Gastroesophageal sphincter (tissue), 4 donors: ENCODE data around the gene KCNC4. TPM values are rescaled to one million over a fixed set of nuclear protein-coding genes. Genes with fewer than 3 reads are reported as not detected.

ENCODE experiments used
- ATAC-seq: fragments of 150-250 bp; one replicate; pipeline ENCODE4 v1.9.1; 2016; ENCODE audit warnings: mild to moderate bottlenecking, moderate library complexity
- H3K27ac ChIP-seq, 4 donors: fragments of 200-600 bp; sonication (generic) in 3 of 4; 1 replicate in 3 of 4; 2 replicates in 1 of 4; pipeline ENCODE4 v1.5.1; 2016 to 2019
- H3K27me3 ChIP-seq: fragments of 200-600 bp; sonication (generic); one replicate; pipeline ENCODE4 v1.5.1; 2019
- H3K36me3 ChIP-seq, 2 donors: fragments of 200-600 bp; sonication (generic); one replicate each; pipeline ENCODE4 v1.5.1; 2019; ENCODE audit warnings: control low read depth in 1 of 2
- H3K4me1 ChIP-seq, 3 donors: fragments of 200-600 bp; sonication (generic); 1 replicate in 2 of 3; 2 replicates in 1 of 3; pipeline ENCODE4 v1.5.1; 2016 to 2019; ENCODE audit warnings: control low read depth in 2 of 3
- H3K4me3 ChIP-seq, 2 donors: fragments of 200-600 bp; sonication (generic); one replicate each; pipeline ENCODE4 v1.5.1; 2019; ENCODE audit warnings: mild to moderate bottlenecking in 1 of 2, moderate library complexity in 1 of 2
- H3K9me3 ChIP-seq, 3 donors: fragments of 200-600 bp; sonication (generic); one replicate each; pipeline ENCODE4 v1.5.1; 2017 to 2019; ENCODE audit warnings: control low read depth in 2 of 3
- EP300 ChIP-seq: sonication (generic); formaldehyde crosslinking; IDR thresholded peaks from one replicate; pipeline ENCODE4 v1.6.1; 2017; ENCODE audit warnings: antibody characterized with exemption, mild to moderate bottlenecking
- POLR2A ChIP-seq, 2 donors: fragments of 450-650 bp; IDR thresholded peaks; one replicate each; pipeline ENCODE4 v1.6.1; 2017; ENCODE audit warnings: antibody characterized with exemption in 2 of 2, mild to moderate bottlenecking in 2 of 2, moderate library complexity in 1 of 2
- POLR2AphosphoS5 ChIP-seq: sonication (generic); formaldehyde crosslinking; IDR thresholded peaks from one replicate; pipeline ENCODE4 v1.6.1; 2017; ENCODE audit warnings: antibody characterized with exemption
- WGBS, 2 donors: methylation state at CpG; one replicate each; pipeline ENCODE4 v1.1.5; 2018; ENCODE audit warnings: low coverage in 1 of 2; 5-methylcytosine and 5-hydroxymethylcytosine counted together
- total RNA-seq, 4 donors: library from RNA; depleted of rRNA; stranded (reverse); fragments of >200 nt; gene quantifications; one replicate each; pipeline ENCODE4 v1.1.0, GENCODE V29; 2016
- TF ChIP-seq, protein P1 (sequence below), 4 experiments: fragments of 200-600 bp in 2 of 4; fragments of 450-650 bp in 2 of 4; sonication (generic) in 1 of 4; IDR thresholded peaks; one replicate each; pipeline ENCODE4 v1.5.1; 2017 to 2019; ENCODE audit warnings: antibody characterized with exemption in 4 of 4, mild to moderate bottlenecking in 2 of 4, moderate library complexity in 2 of 4

KCNC4 gene
- total RNA-seq, 4 donors from 2014 or later = 9.0 to 16.0 (median 13.4) TPM

DNA sequence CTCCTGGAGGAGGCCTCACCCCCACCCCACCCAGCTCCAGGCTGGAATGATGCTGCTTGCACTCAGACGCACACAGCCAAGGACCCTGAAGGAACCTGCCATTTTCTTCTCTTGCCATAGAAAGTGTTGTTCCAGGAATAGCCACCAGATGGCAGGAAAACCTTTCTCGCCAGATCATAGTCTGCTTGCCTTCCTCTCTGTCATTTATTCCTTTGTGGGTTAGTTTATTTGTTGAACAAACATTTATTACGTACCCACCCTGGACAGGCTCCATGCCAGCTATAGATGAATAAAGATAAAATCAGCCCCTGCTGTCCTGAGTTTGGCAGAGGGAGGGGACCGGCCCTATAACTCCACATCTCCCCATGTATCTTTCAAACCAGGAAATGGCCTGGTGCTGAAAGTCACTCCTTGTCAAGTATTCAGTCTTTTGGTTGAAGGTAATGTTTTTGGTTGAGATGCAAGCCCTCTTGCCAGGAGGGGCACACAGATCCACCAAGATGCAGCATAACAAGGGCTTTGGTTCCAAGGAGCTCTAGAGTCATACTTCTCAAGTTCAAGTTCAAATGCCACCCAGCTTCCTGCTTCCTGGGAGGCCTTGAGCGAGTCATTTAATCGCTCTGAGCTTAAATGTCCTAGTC lies 7.0 kb upstream of the KCNC4 start:
- Histone ChIP-seq H3K9me3 (no peaks in the 10 kb centered on the region), H3K27me3 (no peaks in the 10 kb centered on the region), H3K36me3 (no peaks in the 10 kb centered on the region), H3K4me3 (no peak overlapping the region), H3K27ac (no peak overlapping the region), H3K4me1 (peaks cover 0 to 4% (median 0%) of the 10 kb centered on the region in 3 donors)
- 17 to 31% methylated on average over 3 to 5 of the region's 6 CpGs for WGBS, 2 donors
- TF ChIP-seq, protein P1, sequence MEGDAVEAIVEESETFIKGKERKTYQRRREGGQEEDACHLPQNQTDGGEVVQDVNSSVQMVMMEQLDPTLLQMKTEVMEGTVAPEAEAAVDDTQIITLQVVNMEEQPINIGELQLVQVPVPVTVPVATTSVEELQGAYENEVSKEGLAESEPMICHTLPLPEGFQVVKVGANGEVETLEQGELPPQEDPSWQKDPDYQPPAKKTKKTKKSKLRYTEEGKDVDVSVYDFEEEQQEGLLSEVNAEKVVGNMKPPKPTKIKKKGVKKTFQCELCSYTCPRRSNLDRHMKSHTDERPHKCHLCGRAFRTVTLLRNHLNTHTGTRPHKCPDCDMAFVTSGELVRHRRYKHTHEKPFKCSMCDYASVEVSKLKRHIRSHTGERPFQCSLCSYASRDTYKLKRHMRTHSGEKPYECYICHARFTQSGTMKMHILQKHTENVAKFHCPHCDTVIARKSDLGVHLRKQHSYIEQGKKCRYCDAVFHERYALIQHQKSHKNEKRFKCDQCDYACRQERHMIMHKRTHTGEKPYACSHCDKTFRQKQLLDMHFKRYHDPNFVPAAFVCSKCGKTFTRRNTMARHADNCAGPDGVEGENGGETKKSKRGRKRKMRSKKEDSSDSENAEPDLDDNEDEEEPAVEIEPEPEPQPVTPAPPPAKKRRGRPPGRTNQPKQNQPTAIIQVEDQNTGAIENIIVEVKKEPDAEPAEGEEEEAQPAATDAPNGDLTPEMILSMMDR (IDR thresholded peaks at IDR 0.05) = peak; percentile 85 to 90 (median 88)
- TF ChIP-seq POLR2AphosphoS5 (no peak), EP300 (no peak), POLR2A (IDR thresholded peaks at IDR 0.05) (no peak)
- peak; percentile 61 for ATAC-seq

DNA sequence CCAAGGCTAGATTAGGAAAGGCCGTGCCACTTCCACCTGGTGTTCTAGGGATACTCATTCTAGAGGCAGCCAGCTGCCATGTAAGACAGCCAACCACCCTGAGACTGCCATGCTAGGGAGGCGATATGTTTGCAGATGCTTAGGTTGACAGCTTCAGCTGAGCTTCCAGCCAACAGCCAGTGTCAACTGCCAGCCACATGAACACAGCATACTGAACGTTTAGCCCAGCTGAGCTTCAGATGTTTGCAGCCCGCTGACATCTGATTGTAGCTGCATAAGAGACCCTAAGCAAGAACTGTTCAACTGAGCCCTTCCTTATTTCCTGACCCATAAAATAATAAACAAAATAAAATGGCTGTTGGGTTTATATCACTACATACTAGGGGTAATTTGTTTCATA lies 5.0 kb upstream of the KCNC4 start:
- Histone ChIP-seq H3K4me1 (peaks cover 0 to 15% (median 3%) of the 10 kb centered on the region in 3 donors), H3K27ac (no peak overlapping the region), H3K27me3 (no peaks in the 10 kb centered on the region), H3K9me3 (no peaks in the 10 kb centered on the region), H3K36me3 (no peaks in the 10 kb centered on the region), H3K4me3 (no peak overlapping the region)
- no peak for ATAC-seq
- 75 to 100% methylated on average over 2 of the region's 4 CpGs for WGBS, 2 donors
- TF ChIP-seq, protein P1 (IDR thresholded peaks at IDR 0.05) = no peak
- no peak for TF ChIP-seq POLR2AphosphoS5

DNA sequence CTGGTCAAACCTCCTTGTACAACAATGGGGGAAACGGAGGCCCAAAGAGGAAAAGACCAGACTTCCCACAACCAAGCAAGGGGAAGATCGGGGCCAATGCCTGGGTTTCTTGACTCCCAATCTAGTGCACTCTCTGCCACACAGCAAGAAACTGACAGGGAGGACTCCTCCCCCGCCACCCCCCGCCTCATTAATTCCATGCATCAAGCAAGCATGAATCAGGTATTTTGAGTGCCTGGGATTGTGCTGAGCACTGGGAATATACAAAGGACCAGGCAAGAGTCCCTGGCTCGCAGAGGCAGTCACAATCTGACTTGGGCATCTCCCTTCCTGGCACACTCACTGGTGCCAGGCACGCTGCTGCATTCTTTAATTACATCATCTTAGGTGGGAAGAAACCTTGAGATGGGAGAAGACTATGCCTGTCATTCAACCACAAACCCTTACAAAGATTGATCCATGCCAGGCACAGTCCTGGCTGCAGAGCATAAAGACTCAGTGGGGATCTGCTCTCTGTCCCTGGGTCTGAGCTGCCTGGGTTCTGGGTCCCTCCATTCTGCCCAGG lies 4.4 kb upstream of the KCNC4 start:
- 73 to 100% methylated on average over 2 to 5 of the region's 6 CpGs for WGBS, 2 donors
- Histone ChIP-seq H3K27me3 (no peaks in the 10 kb centered on the region), H3K36me3 (no peaks in the 10 kb centered on the region), H3K27ac (no peak overlapping the region), H3K4me1 (peaks cover 0 to 20% (median 3%) of the 10 kb centered on the region in 3 donors), H3K9me3 (no peaks in the 10 kb centered on the region), H3K4me3 (no peak overlapping the region)
- ATAC-seq = no peak
- TF ChIP-seq POLR2A (IDR thresholded peaks at IDR 0.05) = no peak
- no peak for TF ChIP-seq POLR2AphosphoS5
- TF ChIP-seq, protein P1 (IDR thresholded peaks at IDR 0.05) = no peak
- TF ChIP-seq EP300 = no peak

DNA sequence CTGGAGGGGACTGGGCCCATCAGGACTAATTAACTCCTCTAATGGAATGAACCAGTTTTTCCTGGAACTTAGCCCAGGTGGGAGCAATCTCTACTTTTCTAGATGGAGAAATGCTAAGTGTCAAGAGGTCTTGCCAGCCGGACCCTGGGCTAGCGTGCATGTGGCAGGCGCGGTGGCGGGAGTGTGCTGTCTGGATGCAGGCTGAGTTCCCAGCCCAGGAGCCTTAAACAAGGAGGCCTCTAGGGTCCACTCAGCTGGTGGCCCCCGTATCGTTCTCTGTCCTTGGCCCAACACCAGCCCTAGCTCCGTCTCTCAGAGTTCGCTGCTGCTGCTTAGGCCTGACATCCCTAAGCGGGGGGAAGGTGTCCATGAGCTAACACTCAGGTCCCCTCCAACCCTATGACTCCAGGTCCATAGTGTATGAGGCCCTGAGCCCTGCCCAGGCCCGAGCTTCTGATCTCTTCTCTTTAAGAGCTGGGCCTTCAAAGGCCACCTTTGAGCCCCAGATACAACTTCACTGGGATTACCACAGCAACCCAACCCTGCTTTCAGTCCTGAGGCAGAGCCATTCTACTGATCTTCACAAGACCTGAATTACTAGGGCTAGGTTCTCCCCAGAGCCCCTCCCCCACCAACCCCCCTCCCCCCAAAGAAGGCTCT lies 3.7 kb upstream of the KCNC4 start:
- no peak for ATAC-seq
- Histone ChIP-seq H3K9me3 (no peaks in the 10 kb centered on the region), H3K4me1 (peaks cover 0 to 27% (median 3%) of the 10 kb centered on the region in 3 donors), H3K27ac (no peak overlapping the region), H3K27me3 (no peaks in the 10 kb centered on the region), H3K4me3 (no peak overlapping the region), H3K36me3 (no peaks in the 10 kb centered on the region)
- TF ChIP-seq, protein P1 (IDR thresholded peaks at IDR 0.05) = no peak
- TF ChIP-seq POLR2A (IDR thresholded peaks at IDR 0.05) = no peak
- TF ChIP-seq POLR2AphosphoS5 = no peak
- no peak for TF ChIP-seq EP300
- no CpG with 5 or more reads among the region's 11 CpGs for WGBS, 2 donors

DNA sequence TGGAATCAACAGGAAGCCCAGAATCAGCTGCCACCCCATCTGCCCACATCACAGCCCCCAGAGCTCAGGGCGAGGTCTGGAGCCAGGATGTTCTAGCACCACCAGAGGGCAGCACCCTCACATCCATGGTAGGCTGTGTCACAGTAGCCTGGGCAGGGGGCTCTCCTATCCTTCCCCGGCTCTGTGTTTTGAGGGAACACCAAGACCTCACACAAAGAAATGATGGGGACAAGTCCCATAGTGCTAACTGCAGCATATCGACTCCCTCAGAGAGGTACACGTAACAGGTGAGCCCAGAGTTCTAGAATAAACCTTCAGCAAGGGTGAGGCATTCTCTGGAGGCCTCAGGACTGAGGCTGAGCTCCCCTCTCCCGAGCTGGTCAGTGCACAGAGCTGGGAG lies 2.3 kb upstream of the KCNC4 start:
- TF ChIP-seq, protein P1 (IDR thresholded peaks at IDR 0.05) = peak in 3 of 4 experiments; percentile 76 to 91 (median 80)
- no peak for TF ChIP-seq POLR2AphosphoS5
- Histone ChIP-seq H3K4me1 (peaks cover 0 to 42% (median 3%) of the 10 kb centered on the region in 3 donors), H3K36me3 (no peaks in the 10 kb centered on the region), H3K27ac (no peak overlapping the region), H3K4me3 (no peak overlapping the region), H3K27me3 (no peaks in the 10 kb centered on the region), H3K9me3 (no peaks in the 10 kb centered on the region)
- 19 to 21% methylated on average over 3 to 5 of the region's 5 CpGs for WGBS, 2 donors
- no peak for ATAC-seq
